A673 (cell line): ENCODE results near the gene HOXA4.

Experiments used
- CTCF ChIP-seq: fragments of 300-800, 200-600 bp; sonication (generic); conservative IDR thresholded peaks from 2 replicates; pipeline ENCODE4 v1.5.1; 2017; ENCODE audit warnings: low read depth, mild to moderate bottlenecking, antibody characterized with exemption, low read length, moderate library complexity, mixed read lengths
- EZH2 ChIP-seq: fragments of 200-600 bp; sonication (generic); IDR thresholded peaks from 2 replicates; pipeline ENCODE4 v1.6.1; 2017; ENCODE audit warnings: borderline replicate concordance, low read depth, mild to moderate bottlenecking, mixed read lengths, antibody characterized with exemption, low read length; ENCODE audit not compliant: poor library complexity, severe bottlenecking

- TF ChIP-seq CTCF = no peak
- TF ChIP-seq EZH2 = peak; percentile 23
These were observed 26.1 kb downstream of the HOXA4 start for GRCh38 chr7:27104341-27105058.
